Activated T-cell treated with anti-CD3 and anti-CD28 coated beads, Interleukin-2, amount 50 U/mL, for 72 hours (primary cell): Measurements from ENCODE around the gene ZNF701. TPM values are rescaled to one million over a fixed set of nuclear protein-coding genes. Genes with fewer than 3 reads are reported as not detected.
"Not testable (repeated sequence)": the region's sequence is repeated elsewhere in the genome, so short reads cannot be mapped to it uniquely, and the experiment has no call there.

Experiments used
- ATAC-seq, 2 donors: fragments of 150-1000 bp; cut with Tn5 transposase; replicated peaks in 1 of 2; 2 replicates each; pipeline ENCODE4 v1.10.0; 2021; ENCODE audit warnings: moderate library complexity in 2 of 2, mild to moderate bottlenecking in 1 of 2
- DNase-seq, 2 donors: peaks; one replicate each; pipeline ENCODE4 v3.0.0; 2021 to 2022; ENCODE audit warnings: mixed read lengths in 1 of 2
- H3K27ac Mint-ChIP-seq: one replicate; pipeline ENCODE4 v1.8.0; 2022; ENCODE audit warnings: mild to moderate bottlenecking, moderate library complexity, mixed read lengths
- H3K27me3 Mint-ChIP-seq: one replicate; pipeline ENCODE4 v1.8.0; 2022; ENCODE audit warnings: low read depth, mixed read lengths
- H3K36me3 Mint-ChIP-seq, 2 donors: one replicate each; pipeline ENCODE4 v1.8.0; 2022; ENCODE audit warnings: mixed read lengths in 2 of 2, mild to moderate bottlenecking in 1 of 2; ENCODE audit not compliant: insufficient read depth in 2 of 2
- H3K4me1 Mint-ChIP-seq: one replicate; pipeline ENCODE4 v1.8.0; 2022; ENCODE audit warnings: low read depth, mixed read lengths
- H3K4me3 Mint-ChIP-seq, 2 donors: one replicate each; pipeline ENCODE4 v1.8.0; 2022; ENCODE audit warnings: mild to moderate bottlenecking in 2 of 2, mixed read lengths in 2 of 2, moderate library complexity in 2 of 2
- H3K9me3 Mint-ChIP-seq, 2 donors: one replicate each; pipeline ENCODE4 v1.8.0; 2022; ENCODE audit warnings: mixed read lengths in 2 of 2
- total RNA-seq, 2 donors: library from RNA; stranded (reverse); gene quantifications; one replicate each; pipeline ENCODE4 v1.2.3, GENCODE V29; 2022

Gene ZNF701
- total RNA-seq, 2 donors from 2014 or later = 25.7 to 26.0 TPM

GRCh38 chr19:52541608-52542007 lies 28.5 kb upstream of the ZNF701 start:
- peaks cover 37 to 61% of the 10 kb centered on the region in 2 donors for H3K36me3 Mint-ChIP-seq
- H3K27me3 Mint-ChIP-seq = no peaks in the 10 kb centered on the region
- H3K27ac Mint-ChIP-seq = no peak overlapping the region
- DNase-seq (no peak), ATAC-seq (no peak)
- peaks cover 0 to 9% of the 10 kb centered on the region in 2 donors for H3K9me3 Mint-ChIP-seq
- H3K4me1 Mint-ChIP-seq = peaks cover 25% of the 10 kb centered on the region
- no peak overlapping the region for H3K4me3 Mint-ChIP-seq

GRCh38 chr19:52542541-52542940 lies 27.5 kb upstream of the ZNF701 start:
- not testable (repeated sequence) for H3K27me3 Mint-ChIP-seq, DNase-seq, H3K9me3 Mint-ChIP-seq, ATAC-seq
- Mint-ChIP-seq H3K4me1 (peaks cover 16% of the 10 kb centered on the region), H3K27ac (peak overlapping the region; percentile 83), H3K36me3 (peaks cover 35 to 62% of the 10 kb centered on the region in 2 donors), H3K4me3 (peak overlapping the region; percentile 51 to 75)

- Mint-ChIP-seq H3K36me3 (peaks cover 36 to 65% of the 10 kb centered on the region in 2 donors), H3K27me3 (no peaks in the 10 kb centered on the region), H3K9me3 (peaks cover 0 to 9% of the 10 kb centered on the region in 2 donors), H3K27ac (peak overlapping the region; percentile 83), H3K4me1 (peaks cover 16% of the 10 kb centered on the region), H3K4me3 (peak overlapping the region; percentile 51 to 75)
- DNase-seq (peak; percentile 55 to 67), ATAC-seq (peak; percentile 97 to 98)
Observed at GRCh38 chr19:52542984-52543664, 27.0 kb upstream of the ZNF701 start.

GRCh38 chr19:52554216-52554971 lies 15.7 kb upstream of the ZNF701 start:
- no peaks in the 10 kb centered on the region for H3K4me1 Mint-ChIP-seq
- H3K4me3 Mint-ChIP-seq = no peak overlapping the region
- DNase-seq (no peak), ATAC-seq (no peak)
- peaks cover 20 to 32% of the 10 kb centered on the region in 2 donors for H3K9me3 Mint-ChIP-seq
- peak overlapping the region; percentile 26 for H3K27ac Mint-ChIP-seq
- no peaks in the 10 kb centered on the region for H3K27me3 Mint-ChIP-seq
- H3K36me3 Mint-ChIP-seq = peaks cover 66 to 77% of the 10 kb centered on the region in 2 donors

- Mint-ChIP-seq H3K27me3 (no peaks in the 10 kb centered on the region), H3K9me3 (peaks cover 21 to 44% of the 10 kb centered on the region in 2 donors), H3K4me3 (no peak overlapping the region), H3K36me3 (peaks cover 67 to 72% of the 10 kb centered on the region in 2 donors), H3K27ac (no peak overlapping the region), H3K4me1 (no peaks in the 10 kb centered on the region)
- ATAC-seq (no peak), DNase-seq (no peak)
Observed at GRCh38 chr19:52557231-52557995, 12.7 kb upstream of the ZNF701 start.

GRCh38 chr19:52558732-52559445 lies 11.2 kb upstream of the ZNF701 start:
- peaks cover 63 to 68% of the 10 kb centered on the region in 2 donors for H3K36me3 Mint-ChIP-seq
- not testable (repeated sequence) for DNase-seq, ATAC-seq, H3K4me1 Mint-ChIP-seq, H3K4me3 Mint-ChIP-seq, H3K27ac Mint-ChIP-seq, H3K27me3 Mint-ChIP-seq
- H3K9me3 Mint-ChIP-seq = peaks cover 22 to 41% of the 10 kb centered on the region in 2 donors

- H3K9me3 Mint-ChIP-seq = peaks cover 20 to 32% of the 10 kb centered on the region in 2 donors
- not testable (repeated sequence) for H3K4me1 Mint-ChIP-seq, H3K4me3 Mint-ChIP-seq, ATAC-seq, DNase-seq, H3K27me3 Mint-ChIP-seq, H3K27ac Mint-ChIP-seq
- H3K36me3 Mint-ChIP-seq = peaks cover 51 to 60% of the 10 kb centered on the region in 2 donors
Observed at GRCh38 chr19:52561611-52562010, 8.5 kb upstream of the ZNF701 start.

GRCh38 chr19:52566121-52566520 lies 4.0 kb upstream of the ZNF701 start:
- Mint-ChIP-seq H3K4me1 (peaks cover 13% of the 10 kb centered on the region), H3K4me3 (no peak overlapping the region), H3K27ac (no peak overlapping the region), H3K9me3 (peaks cover 14 to 27% of the 10 kb centered on the region in 2 donors), H3K36me3 (peaks cover 38 to 40% of the 10 kb centered on the region in 2 donors), H3K27me3 (no peaks in the 10 kb centered on the region)
- no peak for DNase-seq
- ATAC-seq = no peak

GRCh38 chr19:52566588-52566987 lies 3.5 kb upstream of the ZNF701 start:
- Mint-ChIP-seq H3K9me3 (peaks cover 16 to 27% of the 10 kb centered on the region in 2 donors), H3K4me3 (no peak overlapping the region), H3K27me3 (no peaks in the 10 kb centered on the region), H3K27ac (no peak overlapping the region), H3K36me3 (peaks cover 38 to 40% of the 10 kb centered on the region in 2 donors), H3K4me1 (peaks cover 17% of the 10 kb centered on the region)
- no peak for DNase-seq
- ATAC-seq = no peak

- H3K36me3 Mint-ChIP-seq = peaks cover 36 to 45% of the 10 kb centered on the region in 2 donors
- peaks cover 18 to 28% of the 10 kb centered on the region in 2 donors for H3K9me3 Mint-ChIP-seq
- H3K27me3 Mint-ChIP-seq = no peaks in the 10 kb centered on the region
- ATAC-seq (no peak), DNase-seq (no peak)
- no peak overlapping the region for H3K4me3 Mint-ChIP-seq
- peaks cover 29% of the 10 kb centered on the region for H3K4me1 Mint-ChIP-seq
- H3K27ac Mint-ChIP-seq = no peak overlapping the region
Observed at GRCh38 chr19:52567921-52568320, 2.2 kb upstream of the ZNF701 start.

GRCh38 chr19:52569638-52569999 lies 468 bp upstream of the ZNF701 start:
- Mint-ChIP-seq H3K4me1 (peaks cover 31% of the 10 kb centered on the region), H3K36me3 (peaks cover 41 to 48% of the 10 kb centered on the region in 2 donors), H3K9me3 (peaks cover 16 to 32% of the 10 kb centered on the region in 2 donors), H3K4me3 (peak overlapping the region; percentile 95 to 99)
- DNase-seq = peak in 1 of 2 donors; percentile 12
- ATAC-seq = peak; percentile 14 to 30
- H3K27ac Mint-ChIP-seq, H3K27me3 Mint-ChIP-seq: not testable (repeated sequence)

- H3K27me3 Mint-ChIP-seq = no peaks in the 10 kb centered on the region
- peaks cover 41 to 60% of the 10 kb centered on the region in 2 donors for H3K36me3 Mint-ChIP-seq
- no peak for ATAC-seq
- peaks cover 9 to 18% of the 10 kb centered on the region in 2 donors for H3K9me3 Mint-ChIP-seq
- no peak for DNase-seq
- no peak overlapping the region for H3K27ac Mint-ChIP-seq
- H3K4me3 Mint-ChIP-seq = no peak overlapping the region
- H3K4me1 Mint-ChIP-seq = no peaks in the 10 kb centered on the region
Observed at GRCh38 chr19:52584736-52585440, 14.8 kb downstream of the ZNF701 start.
